Liver (tissue), 9 donors: Measurements from ENCODE around the gene MUS81. TPM values are rescaled to one million over a fixed set of nuclear protein-coding genes. Genes with fewer than 3 reads are reported as not detected.

Experiments used
- DNase-seq: peaks from one replicate; pipeline ENCODE4 v3.0.0-alpha.2; 2017; ENCODE audit warnings: low spot score
- H3K27ac ChIP-seq, 2 donors: one replicate each; pipeline ENCODE4 v1.7.0; 2013; ENCODE audit warnings: inconsistent platforms in 2 of 2, low read length in 2 of 2, control low read depth in 1 of 2, low read depth in 1 of 2, mild to moderate bottlenecking in 1 of 2
- H3K27me3 ChIP-seq, 4 donors: one replicate each; pipeline versions ENCODE4 v1.6.1 to v1.7.0; 2013; ENCODE audit warnings: low read length in 3 of 4, inconsistent platforms in 1 of 4, mild to moderate bottlenecking in 1 of 4, moderate library complexity in 1 of 4; ENCODE audit not compliant: control insufficient read depth in 4 of 4, insufficient read depth in 4 of 4
- H3K36me3 ChIP-seq, 4 donors: one replicate each; pipeline versions ENCODE4 v1.6.1 to v1.7.0; 2013; ENCODE audit warnings: low read length in 3 of 4, mild to moderate bottlenecking in 3 of 4, low read depth in 1 of 4, moderate library complexity in 1 of 4; ENCODE audit not compliant: control insufficient read depth in 4 of 4, insufficient read depth in 3 of 4
- H3K4me1 ChIP-seq, 4 donors: one replicate each; pipeline versions ENCODE4 v1.6.1 to v1.7.0; 2013; ENCODE audit warnings: low read length in 3 of 4, mild to moderate bottlenecking in 3 of 4, moderate library complexity in 1 of 4; ENCODE audit not compliant: control insufficient read depth in 4 of 4, insufficient read depth in 4 of 4
- H3K4me3 ChIP-seq, 3 donors: one replicate each; pipeline versions ENCODE4 v1.6.1 to v1.7.0; 2013; ENCODE audit warnings: low read length in 3 of 3, control low read depth in 1 of 3, low read depth in 1 of 3, mild to moderate bottlenecking in 1 of 3
- H3K9ac ChIP-seq, 2 donors: one replicate each; pipeline ENCODE4 v1.7.0; 2013; ENCODE audit warnings: low read length in 2 of 2, mild to moderate bottlenecking in 2 of 2, moderate library complexity in 2 of 2, control low read depth in 1 of 2, low read depth in 1 of 2
- H3K9me3 ChIP-seq, 4 donors: one replicate each; pipeline versions ENCODE4 v1.6.1 to v1.7.0; 2013; ENCODE audit warnings: low read length in 3 of 4; ENCODE audit not compliant: control insufficient read depth in 4 of 4
- EGR1 ChIP-seq, 2 donors: IDR thresholded peaks; 2 replicates each; pipeline ENCODE4 v1.6.1; 2016 to 2018; ENCODE audit warnings: antibody characterized with exemption in 2 of 2, low read depth in 2 of 2
- FOXA1 ChIP-seq: IDR thresholded peaks from 2 replicates; pipeline ENCODE4 v1.6.1; 2016; ENCODE audit warnings: antibody characterized with exemption
- FOXA2 ChIP-seq: IDR thresholded peaks from 2 replicates; pipeline ENCODE4 v1.6.1; 2016; ENCODE audit warnings: antibody characterized with exemption
- HNF4A ChIP-seq, 2 donors: conservative IDR thresholded peaks; 2 replicates each; pipeline ENCODE4 v1.6.1; 2016; ENCODE audit warnings: antibody characterized with exemption in 2 of 2, mild to moderate bottlenecking in 2 of 2
- HNF4G ChIP-seq: IDR thresholded peaks from 2 replicates; pipeline ENCODE4 v1.6.1; 2016; ENCODE audit warnings: antibody characterized with exemption
- JUND ChIP-seq, 2 donors: IDR thresholded peaks; 2 replicates each; pipeline ENCODE4 v1.6.1; 2016; ENCODE audit warnings: antibody characterized with exemption in 2 of 2
- NR2F2 ChIP-seq: IDR thresholded peaks from 2 replicates; pipeline ENCODE4 v1.6.1; 2016; ENCODE audit warnings: antibody characterized with exemption
- RAD21 ChIP-seq, 2 donors: IDR thresholded peaks; 2 replicates each; pipeline ENCODE4 v1.6.1; 2016; ENCODE audit warnings: antibody characterized with exemption in 2 of 2, mild to moderate bottlenecking in 2 of 2
- RXRA ChIP-seq, 2 donors: IDR thresholded peaks; 2 replicates each; pipeline ENCODE4 v1.6.1; 2017 to 2018; ENCODE audit warnings: antibody characterized with exemption in 2 of 2, mild to moderate bottlenecking in 1 of 2
- SP1 ChIP-seq: IDR thresholded peaks from 2 replicates; pipeline ENCODE4 v1.6.1; 2018; ENCODE audit warnings: antibody characterized with exemption, mild to moderate bottlenecking
- TAF1 ChIP-seq: conservative IDR thresholded peaks from 2 replicates; pipeline ENCODE4 v1.6.1; 2016; ENCODE audit warnings: antibody characterized with exemption, mild to moderate bottlenecking
- YY1 ChIP-seq: IDR thresholded peaks from 2 replicates; pipeline ENCODE4 v1.6.1; 2016; ENCODE audit warnings: antibody characterized with exemption, mild to moderate bottlenecking
- WGBS: extraction: QIAGEN DNeasy Blood & Tissue Kit; methylation state at CpG from one replicate; pipeline ENCODE4 v1.1.7; 2013; 5-methylcytosine and 5-hydroxymethylcytosine counted together
- polyA plus RNA-seq, 2 donors: library from polyadenylated mRNA; stranded (reverse) in 1 of 2; unstranded in 1 of 2; fragments of 200-250 nt in 1 of 2; fragments of >200 nt in 1 of 2; fragmentation: Nextera tagmentation in 1 of 2; extraction: Ambion mirVana in 1 of 2; gene quantifications; one replicate each; pipeline versions ENCODE4 v1.2.1 to v1.2.3, GENCODE V29; 2013 to 2015
- total RNA-seq, 2 donors: library from RNA; depleted of rRNA; stranded (reverse); fragments of >200 nt; gene quantifications; one replicate each; pipeline ENCODE4 v1.2.3, GENCODE V29; 2014
- TF ChIP-seq, protein P1 (sequence below): IDR thresholded peaks from 2 replicates; pipeline ENCODE4 v1.6.1; 2016; ENCODE audit warnings: antibody characterized with exemption, mild to moderate bottlenecking
- TF ChIP-seq, protein P2 (sequence below): fragments of 150-350 bp; IDR thresholded peaks from 2 replicates; pipeline ENCODE4 v1.5.1; 2017; ENCODE audit warnings: improper control_type of control experiment, low read depth, low read length; ENCODE audit not compliant: missing input control
- TF ChIP-seq, protein P3 (sequence below): IDR thresholded peaks from 2 replicates; pipeline ENCODE4 v1.6.1; 2016; ENCODE audit warnings: antibody characterized with exemption
- TF ChIP-seq, protein P4 (sequence below): IDR thresholded peaks from 2 replicates; pipeline ENCODE4 v1.6.1; 2016; ENCODE audit warnings: antibody characterized with exemption
- donor health status: healthy.
- donor health status: healthy.
- donor health status: healthy.
- donor health status: healthy.
- donor health status: healthy.

MUS81 gene
- total and polyA plus RNA-seq, 4 donors: 11.0 to 24.7 (median 16.5) TPM

DNA sequence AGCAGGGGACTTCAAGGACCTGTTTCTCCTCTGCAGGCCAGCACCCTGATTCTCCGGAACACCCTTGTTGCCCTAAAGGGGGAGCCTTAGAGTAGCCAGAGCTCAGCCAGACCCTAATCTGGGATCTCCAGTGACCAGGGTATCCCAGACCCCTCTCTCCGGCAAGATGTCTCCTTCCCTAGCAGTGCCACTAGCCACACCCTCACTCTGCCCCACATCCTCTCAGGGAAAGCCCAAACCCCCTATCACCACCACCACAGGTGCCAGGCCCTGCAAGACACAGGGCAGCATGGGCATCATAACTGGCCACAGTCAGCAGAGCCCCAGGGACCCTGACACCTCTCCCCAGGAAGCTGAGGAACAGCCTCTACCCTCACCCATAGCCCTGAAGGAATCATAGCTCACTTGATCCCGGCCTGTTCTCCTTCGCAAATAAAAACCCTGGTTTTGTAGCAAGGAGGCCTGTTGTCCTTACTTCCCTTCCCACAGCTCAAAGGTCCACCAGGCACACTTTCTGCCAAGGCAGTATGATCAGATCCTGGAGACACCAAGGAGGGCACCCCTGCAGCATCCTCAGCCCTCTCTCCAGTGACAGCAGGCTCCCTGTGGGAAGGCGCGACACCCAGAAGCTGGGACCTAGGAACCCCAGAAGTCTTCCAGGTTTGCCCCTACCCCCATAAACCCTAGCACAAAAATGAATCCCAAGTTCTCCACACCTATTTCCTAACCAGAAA is 6.8 kb upstream of the MUS81 start:
- WGBS: 87% methylated on average over 6 of the region's 6 CpGs
- Histone ChIP-seq H3K9ac (no peak overlapping the region), H3K27ac (no peak overlapping the region), H3K4me1 (peaks cover 2 to 21% (median 11%) of the 10 kb centered on the region in 4 donors), H3K27me3 (no peaks in the 10 kb centered on the region), H3K4me3 (no peak overlapping the region), H3K9me3 (peaks cover 0 to 7% (median 2%) of the 10 kb centered on the region in 4 donors), H3K36me3 (peaks cover 13 to 39% (median 20%) of the 10 kb centered on the region in 4 donors)
- no peak for DNase-seq
- no peak for TF ChIP-seq TAF1
- TF ChIP-seq, protein P1, sequence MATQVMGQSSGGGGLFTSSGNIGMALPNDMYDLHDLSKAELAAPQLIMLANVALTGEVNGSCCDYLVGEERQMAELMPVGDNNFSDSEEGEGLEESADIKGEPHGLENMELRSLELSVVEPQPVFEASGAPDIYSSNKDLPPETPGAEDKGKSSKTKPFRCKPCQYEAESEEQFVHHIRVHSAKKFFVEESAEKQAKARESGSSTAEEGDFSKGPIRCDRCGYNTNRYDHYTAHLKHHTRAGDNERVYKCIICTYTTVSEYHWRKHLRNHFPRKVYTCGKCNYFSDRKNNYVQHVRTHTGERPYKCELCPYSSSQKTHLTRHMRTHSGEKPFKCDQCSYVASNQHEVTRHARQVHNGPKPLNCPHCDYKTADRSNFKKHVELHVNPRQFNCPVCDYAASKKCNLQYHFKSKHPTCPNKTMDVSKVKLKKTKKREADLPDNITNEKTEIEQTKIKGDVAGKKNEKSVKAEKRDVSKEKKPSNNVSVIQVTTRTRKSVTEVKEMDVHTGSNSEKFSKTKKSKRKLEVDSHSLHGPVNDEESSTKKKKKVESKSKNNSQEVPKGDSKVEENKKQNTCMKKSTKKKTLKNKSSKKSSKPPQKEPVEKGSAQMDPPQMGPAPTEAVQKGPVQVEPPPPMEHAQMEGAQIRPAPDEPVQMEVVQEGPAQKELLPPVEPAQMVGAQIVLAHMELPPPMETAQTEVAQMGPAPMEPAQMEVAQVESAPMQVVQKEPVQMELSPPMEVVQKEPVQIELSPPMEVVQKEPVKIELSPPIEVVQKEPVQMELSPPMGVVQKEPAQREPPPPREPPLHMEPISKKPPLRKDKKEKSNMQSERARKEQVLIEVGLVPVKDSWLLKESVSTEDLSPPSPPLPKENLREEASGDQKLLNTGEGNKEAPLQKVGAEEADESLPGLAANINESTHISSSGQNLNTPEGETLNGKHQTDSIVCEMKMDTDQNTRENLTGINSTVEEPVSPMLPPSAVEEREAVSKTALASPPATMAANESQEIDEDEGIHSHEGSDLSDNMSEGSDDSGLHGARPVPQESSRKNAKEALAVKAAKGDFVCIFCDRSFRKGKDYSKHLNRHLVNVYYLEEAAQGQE: no peak
- no peak for TF ChIP-seq YY1
- no peak for TF ChIP-seq HNF4G
- TF ChIP-seq, protein P2, sequence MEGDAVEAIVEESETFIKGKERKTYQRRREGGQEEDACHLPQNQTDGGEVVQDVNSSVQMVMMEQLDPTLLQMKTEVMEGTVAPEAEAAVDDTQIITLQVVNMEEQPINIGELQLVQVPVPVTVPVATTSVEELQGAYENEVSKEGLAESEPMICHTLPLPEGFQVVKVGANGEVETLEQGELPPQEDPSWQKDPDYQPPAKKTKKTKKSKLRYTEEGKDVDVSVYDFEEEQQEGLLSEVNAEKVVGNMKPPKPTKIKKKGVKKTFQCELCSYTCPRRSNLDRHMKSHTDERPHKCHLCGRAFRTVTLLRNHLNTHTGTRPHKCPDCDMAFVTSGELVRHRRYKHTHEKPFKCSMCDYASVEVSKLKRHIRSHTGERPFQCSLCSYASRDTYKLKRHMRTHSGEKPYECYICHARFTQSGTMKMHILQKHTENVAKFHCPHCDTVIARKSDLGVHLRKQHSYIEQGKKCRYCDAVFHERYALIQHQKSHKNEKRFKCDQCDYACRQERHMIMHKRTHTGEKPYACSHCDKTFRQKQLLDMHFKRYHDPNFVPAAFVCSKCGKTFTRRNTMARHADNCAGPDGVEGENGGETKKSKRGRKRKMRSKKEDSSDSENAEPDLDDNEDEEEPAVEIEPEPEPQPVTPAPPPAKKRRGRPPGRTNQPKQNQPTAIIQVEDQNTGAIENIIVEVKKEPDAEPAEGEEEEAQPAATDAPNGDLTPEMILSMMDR: no peak
- TF ChIP-seq, protein P3, sequence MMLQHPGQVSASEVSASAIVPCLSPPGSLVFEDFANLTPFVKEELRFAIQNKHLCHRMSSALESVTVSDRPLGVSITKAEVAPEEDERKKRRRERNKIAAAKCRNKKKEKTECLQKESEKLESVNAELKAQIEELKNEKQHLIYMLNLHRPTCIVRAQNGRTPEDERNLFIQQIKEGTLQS: no peak
- no peak for TF ChIP-seq FOXA2
- no peak for TF ChIP-seq JUND (IDR thresholded peaks at IDR 0.05)
- TF ChIP-seq RAD21 (IDR thresholded peaks at IDR 0.05): no peak
- TF ChIP-seq SP1: no peak
- TF ChIP-seq FOXA1: no peak

DNA sequence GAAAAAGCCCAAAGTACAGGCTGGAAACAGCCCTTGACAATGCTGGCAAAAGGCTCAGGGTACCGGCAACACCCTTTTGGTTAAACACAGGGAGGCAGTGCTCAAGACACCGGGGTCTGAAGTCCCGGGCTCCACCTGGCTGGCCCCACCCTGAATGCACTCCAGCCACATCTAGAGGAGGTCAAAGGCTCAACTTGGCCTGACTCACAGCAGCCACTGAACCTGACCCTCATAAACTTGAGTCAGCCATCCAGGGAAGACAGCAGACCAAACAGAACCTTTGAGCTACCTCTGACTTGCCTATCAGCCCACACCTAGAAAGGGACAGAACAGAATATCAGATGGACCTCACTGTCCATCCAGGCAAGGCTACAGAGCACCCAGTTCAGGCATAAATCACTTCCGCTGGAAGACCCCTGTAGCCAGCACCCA is 6.1 kb upstream of the MUS81 start:
- Histone ChIP-seq H3K9ac (no peak overlapping the region), H3K27me3 (no peaks in the 10 kb centered on the region), H3K4me1 (peaks cover 2 to 28% (median 17%) of the 10 kb centered on the region in 4 donors), H3K9me3 (peaks cover 0 to 7% (median 2%) of the 10 kb centered on the region in 4 donors), H3K36me3 (peaks cover 13 to 39% (median 20%) of the 10 kb centered on the region in 4 donors), H3K4me3 (no peak overlapping the region), H3K27ac (no peak overlapping the region)
- DNase-seq: no peak
- no peak for TF ChIP-seq SP1
- TF ChIP-seq NR2F2: no peak
- TF ChIP-seq FOXA2: no peak
- TF ChIP-seq EGR1 (IDR thresholded peaks at IDR 0.05; ENCODE audit: low read depth in 2 of 2): no peak
- TF ChIP-seq, protein P4, sequence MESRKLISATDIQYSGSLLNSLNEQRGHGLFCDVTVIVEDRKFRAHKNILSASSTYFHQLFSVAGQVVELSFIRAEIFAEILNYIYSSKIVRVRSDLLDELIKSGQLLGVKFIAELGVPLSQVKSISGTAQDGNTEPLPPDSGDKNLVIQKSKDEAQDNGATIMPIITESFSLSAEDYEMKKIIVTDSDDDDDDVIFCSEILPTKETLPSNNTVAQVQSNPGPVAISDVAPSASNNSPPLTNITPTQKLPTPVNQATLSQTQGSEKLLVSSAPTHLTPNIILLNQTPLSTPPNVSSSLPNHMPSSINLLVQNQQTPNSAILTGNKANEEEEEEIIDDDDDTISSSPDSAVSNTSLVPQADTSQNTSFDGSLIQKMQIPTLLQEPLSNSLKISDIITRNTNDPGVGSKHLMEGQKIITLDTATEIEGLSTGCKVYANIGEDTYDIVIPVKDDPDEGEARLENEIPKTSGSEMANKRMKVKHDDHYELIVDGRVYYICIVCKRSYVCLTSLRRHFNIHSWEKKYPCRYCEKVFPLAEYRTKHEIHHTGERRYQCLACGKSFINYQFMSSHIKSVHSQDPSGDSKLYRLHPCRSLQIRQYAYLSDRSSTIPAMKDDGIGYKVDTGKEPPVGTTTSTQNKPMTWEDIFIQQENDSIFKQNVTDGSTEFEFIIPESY: no peak
- TF ChIP-seq FOXA1: no peak
- TF ChIP-seq, protein P3: no peak
- no peak for TF ChIP-seq RAD21 (IDR thresholded peaks at IDR 0.05)
- TF ChIP-seq HNF4A (conservative IDR thresholded peaks at IDR 0.05): no peak
- no peak for TF ChIP-seq RXRA (IDR thresholded peaks at IDR 0.05)
- WGBS: 75% methylated on average over 4 of the region's 4 CpGs
